Myocyte (in vitro differentiated cells): ENCODE results near the gene PNPT1. TPM values are rescaled to one million over a fixed set of nuclear protein-coding genes. Genes with fewer than 3 reads are reported as not detected.

Source experiments
- DNase-seq: peaks from one replicate; pipeline ENCODE4 v3.0.0-alpha.2; 2012; ENCODE audit warnings: low read depth
- total RNA-seq: library from RNA; depleted of rRNA; stranded (reverse); fragments of >200 nt; gene quantifications from 2 replicates; pipeline ENCODE4 v1.2.3, GENCODE V29; 2014

Gene PNPT1
- total RNA-seq, 1 donor from 2014 or later, result 25.2 TPM

DNA sequence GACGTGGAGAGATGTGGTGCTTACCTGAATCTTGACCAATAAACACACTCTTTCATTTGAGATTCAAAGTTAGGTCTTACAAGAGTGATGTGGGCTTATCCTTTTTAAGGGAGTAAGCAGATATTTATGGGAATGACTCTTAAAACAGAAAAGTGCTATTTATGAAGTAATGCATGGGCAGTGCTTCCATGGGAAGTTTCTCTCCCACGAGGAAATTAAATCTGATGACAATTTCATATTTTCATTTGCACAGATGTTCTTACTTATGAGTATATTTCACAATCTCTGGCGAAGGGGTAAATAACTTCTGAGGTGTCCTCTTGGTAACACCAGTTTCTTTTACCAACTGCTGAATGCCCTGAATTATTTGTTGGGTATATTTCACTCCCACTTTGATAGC is 21.0 kb downstream of the PNPT1 start:
- no peak for DNase-seq

DNA sequence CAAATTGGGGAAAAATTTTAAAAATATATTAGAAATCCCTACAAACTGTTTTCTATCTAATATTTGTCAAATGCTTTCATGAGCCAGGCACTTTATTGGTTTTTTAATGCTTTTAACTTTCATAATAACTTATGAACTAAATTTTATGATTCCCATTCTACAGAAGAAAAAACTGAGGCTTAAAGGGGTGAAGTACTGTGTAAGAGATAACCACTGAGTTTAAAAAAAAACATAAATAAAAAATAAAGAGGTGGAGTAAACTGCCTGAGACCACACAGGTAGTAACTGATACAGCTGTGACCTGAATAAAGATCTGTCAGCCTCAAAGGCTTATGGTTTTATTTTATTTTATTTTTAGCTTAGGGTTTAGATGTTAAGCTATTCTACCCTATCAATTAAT is 24.7 kb downstream of the PNPT1 start:
- DNase-seq, result no peak

DNA sequence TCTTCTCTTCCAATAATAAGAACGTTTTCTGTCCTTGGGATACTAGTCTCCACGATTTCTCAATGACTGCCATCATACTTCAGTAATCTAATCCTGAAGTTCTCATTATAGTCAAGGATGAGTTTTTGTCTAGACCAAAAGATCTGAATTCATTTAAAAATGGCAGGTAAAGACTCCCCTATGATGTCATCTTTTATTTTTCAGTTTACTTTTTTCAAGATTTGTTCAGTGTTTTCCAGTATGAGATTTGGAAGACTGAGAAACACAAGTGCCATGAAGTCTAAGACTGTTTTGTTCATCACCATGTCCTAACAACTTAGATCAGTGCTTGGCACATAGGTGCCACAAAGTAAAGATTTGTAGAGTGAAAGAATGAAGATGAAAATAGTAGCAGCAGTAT is 40.4 kb downstream of the PNPT1 start:
- no peak for DNase-seq

DNA sequence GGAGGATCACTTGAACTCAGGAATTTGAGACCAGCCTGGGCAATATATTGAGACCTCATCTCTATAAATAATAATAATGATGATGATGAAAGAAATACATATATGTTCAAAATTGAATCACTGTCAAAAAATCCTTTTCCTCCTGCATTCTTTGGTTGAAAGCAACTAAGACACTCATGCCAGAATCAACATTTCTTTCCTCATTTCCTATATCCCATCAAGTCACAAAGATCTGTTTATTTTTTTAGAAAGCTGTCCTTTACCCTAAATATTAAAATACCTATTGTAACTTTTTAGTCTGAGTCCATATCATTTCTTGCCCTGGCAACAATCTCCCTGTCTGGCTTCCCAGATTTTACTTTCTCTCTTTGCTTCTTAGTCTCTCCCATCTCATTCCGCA is 44.4 kb downstream of the PNPT1 start:
- no peak for DNase-seq

DNA sequence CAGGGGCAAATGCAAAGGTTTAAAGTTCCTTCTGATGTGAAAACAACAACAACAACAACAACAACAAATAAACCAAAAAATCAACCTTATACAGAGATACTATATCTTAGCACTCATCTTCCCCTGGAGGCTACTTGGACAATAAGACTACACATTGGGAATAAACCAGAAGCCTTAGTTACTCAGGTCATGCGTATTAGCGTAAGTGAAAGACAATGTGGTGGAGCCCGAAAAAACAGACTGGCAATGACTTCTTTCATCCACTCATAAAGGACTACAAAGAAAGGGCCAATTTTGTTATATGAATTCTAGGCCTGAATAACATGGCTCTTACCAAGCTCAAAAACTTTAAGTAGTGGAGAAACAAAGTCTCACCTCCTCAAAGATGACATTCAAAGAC is 56.8 kb downstream of the PNPT1 start:
- no peak for DNase-seq

DNA sequence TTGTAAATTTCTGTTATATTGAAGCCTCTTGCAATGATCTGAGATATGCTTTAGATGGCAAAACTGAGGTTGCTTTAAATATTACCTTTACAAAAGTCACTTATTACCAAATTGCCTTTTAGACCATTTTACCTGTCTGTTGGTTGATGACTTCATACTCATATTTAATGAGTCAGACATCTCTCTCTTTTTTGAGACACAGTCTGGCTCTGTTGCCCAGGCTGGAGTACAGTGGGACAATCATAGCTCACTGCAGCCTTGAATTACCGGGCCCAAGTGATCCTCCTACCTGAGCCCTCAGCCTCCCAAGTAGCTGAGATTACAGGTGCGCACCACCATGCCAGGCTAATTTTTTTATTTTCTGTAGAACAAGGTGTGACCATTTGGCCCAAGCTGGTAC is 64.7 kb downstream of the PNPT1 start:
- DNase-seq, result no peak

DNA sequence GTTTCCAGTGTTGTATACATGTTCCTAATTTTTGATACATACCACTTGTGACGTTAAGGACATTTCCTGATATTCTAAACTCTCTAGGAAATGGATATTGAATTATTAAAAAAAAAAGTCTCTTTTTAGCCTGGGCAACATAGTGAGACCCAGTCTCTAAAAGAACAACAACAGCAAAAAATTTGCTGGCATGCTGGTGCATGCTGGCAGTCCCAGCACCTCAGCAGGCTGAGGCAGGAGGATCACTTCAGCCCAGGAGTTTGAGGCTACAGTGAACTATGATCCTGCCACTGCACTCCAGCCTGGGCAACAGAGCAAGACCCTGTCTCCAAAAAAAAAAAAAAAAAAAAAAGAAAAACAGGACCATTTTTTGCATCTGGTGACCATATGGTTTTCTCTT is 65.7 kb downstream of the PNPT1 start:
- DNase-seq, result no peak

DNA sequence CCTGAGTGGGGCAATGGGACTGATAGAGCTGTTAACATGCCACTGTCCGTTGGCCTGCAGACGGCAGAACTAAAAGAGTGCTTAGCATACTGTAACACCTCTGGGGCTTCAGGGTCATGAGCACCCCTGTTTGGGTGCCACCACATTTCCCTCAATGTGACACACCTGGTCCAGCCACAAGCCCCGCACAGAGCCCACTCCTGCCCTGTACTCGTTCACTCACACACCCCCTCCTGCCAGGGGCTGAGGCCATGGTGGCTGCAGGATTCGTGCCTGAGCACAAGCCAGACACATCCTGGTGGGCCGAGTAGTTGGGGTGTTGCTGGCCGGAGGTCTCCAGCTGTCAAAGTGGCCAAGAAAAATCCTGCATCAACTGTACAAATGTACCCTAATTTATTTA is 71.8 kb downstream of the PNPT1 start:
- no peak for DNase-seq

DNA sequence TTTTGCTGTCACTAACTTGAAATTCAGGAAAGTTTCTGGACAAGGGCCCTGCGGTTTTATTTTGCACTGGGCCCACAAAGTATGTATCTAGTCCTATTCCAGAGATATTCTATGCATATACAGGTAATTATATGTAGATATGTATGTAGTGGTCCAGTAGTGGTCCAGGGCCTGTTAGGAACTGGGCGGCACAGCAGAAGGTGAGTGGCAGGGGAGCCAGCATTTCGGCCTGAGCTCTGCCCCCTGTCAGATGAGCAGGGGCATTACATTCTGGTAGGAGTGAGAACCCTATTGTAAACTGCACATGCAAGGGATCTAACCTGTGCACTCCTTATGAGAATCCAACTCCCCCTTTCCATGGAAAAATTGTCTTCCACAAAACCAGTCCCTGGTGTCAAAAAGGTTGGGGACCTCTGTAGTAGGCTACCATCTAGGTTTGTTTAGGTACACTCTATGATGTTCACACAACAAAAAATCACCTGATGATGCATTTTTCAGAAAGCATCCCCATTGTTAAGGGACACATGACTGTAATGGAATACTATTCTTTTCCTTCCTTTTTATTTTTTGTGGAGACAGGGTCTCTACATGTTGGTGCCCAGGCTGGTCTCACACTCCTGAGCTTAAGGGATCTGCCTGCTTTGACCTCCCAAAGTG is 73.4 kb downstream of the PNPT1 start:
- DNase-seq, result peak; percentile 3

DNA sequence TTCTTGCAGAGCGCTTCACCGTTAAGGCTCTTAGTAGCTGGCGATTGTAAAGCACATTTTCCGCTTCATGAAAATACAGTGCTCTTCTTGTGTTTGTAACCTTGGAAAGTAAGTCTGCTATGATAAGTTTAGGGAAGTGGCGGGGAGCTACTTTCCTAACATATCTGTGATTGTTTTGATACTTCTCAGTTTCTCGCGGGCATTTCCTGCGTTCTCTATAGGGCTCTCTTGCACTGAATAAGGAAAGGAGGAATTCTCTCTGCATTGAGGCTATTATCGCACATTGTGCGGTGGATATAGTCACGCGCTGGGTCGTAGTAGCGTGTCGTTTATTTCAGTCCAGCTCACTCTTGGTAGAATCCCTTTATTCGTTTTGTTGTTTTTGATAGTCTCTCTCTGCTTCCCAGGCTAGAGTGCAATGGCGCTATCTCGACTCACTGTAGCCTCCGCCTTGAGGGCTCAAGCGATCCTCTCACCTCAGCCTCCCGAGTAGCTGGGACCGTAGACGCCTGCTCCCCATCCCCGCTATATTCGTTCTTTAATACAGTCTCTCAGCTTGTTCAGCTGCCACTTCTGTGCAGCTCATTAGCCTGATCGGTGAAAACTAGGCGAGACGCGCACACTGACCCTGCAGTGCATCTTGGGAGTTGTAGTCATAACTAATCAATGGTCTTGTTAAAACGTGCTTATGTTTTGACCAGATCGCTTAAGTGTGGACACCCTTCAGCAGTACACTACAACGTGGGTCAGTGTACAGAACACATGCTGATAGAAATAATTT is 75.2 kb downstream of the PNPT1 start:
- peak; percentile 73 for DNase-seq

DNA sequence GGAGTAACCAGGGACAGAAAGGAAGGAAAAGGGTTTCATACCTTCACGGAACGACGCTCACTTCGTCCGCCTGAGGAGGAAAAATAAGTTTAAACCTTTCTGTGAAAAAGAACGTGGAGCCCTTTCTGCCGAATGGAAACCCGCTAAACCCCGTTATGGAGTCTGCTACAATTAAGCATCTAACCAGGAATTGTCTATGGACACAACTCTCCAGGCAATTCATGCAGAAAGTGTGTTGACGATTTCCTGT is 75.7 kb downstream of the PNPT1 start:
- no peak for DNase-seq

DNA sequence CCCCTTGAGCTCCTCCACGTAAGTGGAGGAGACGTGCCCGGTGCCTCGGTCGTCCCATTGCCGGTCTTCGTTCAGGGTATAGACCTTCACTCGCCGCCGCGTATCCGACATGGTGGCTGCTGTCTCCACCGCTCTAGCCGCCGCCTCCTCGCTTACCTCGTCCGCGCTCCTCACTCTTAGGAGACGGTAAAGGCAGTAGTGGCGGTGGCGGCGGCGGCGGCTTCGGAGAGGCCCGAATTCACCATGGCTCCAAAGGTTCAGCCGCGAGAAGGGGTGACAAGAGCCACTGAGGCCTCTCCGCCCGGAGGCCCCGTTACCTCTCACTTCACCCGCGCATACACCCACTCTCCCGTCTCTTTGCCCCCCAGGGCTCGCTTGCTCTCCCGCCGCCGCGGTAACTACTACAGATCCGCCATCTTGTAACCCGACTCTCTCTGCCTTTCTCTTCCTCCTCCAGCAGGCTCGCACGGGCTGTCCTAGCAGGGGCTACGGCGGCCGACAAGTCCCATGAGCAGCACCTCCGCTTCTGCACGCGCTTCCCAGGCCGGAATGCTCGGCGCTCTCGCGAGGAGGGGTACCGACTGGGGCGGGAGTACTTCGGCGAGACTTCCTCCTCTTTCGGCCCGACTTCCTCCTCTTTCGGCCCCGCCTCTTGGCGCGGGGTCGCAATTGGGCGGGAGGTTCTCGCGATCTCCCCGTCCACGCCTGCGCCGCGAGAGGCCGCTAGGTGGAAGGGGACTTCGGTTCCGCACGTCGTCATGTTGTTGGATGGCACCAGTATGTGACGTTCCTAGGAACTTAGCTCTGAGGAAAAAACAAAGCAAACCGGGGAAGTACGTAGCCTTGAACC is 76.2 kb downstream of the PNPT1 start, which contains the start of gene PPP4R3B:
Gene PPP4R3B (minus strand): TSS at position 448 of the 850 bp plus-strand sequence. CDS start 337 bp downstream, at position 111.
- peak; percentile 100 for DNase-seq

DNA sequence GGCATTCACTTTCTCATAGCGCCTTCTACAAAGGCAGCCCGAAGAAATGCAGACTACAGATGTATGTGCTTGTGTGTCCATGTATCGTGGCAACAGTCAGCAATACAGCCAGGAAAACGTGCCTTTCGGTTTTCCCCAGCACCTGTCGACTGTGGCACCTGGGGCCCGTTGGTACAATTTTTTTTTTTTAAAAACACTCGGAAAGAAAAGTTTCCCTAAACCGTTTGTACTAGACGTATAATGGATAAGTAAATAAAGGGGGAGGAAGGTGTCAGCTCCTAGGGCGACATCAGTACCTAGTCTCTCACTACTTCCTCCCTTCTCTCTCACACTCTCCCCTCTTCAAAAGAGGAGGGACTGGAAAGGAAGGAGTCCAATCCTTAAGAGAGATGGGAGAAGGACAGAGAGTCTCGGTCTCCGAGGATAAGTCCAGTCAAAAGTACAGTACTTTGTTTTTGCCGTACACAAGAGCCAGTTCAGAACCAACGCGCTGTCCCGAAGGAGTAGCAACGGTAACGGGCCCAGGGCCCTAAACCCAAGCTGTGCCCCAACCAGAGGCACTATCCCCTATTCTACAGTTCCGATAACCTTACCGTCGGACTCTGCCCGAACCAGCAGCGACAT is 77.0 kb downstream of the PNPT1 start:
- DNase-seq, result peak; percentile 61

DNA sequence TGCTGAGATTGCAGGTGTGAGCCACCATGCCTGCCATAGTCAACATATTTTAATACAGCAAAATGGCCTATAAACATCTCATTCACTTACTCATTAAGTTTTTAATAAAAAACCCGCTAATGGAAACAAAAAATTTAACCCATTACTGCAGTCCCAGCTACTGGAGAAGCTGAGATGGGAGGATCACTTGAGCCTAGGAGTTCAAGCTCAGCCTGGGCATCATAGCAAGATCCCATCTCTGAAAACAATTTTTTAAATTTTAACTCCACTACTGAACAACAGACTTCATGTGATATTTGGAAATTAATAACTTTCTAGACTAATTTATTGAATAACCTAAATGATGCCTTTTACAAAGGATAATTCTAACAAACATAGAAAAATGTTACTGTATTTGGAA is 81.6 kb downstream of the PNPT1 start:
- no peak for DNase-seq

DNA sequence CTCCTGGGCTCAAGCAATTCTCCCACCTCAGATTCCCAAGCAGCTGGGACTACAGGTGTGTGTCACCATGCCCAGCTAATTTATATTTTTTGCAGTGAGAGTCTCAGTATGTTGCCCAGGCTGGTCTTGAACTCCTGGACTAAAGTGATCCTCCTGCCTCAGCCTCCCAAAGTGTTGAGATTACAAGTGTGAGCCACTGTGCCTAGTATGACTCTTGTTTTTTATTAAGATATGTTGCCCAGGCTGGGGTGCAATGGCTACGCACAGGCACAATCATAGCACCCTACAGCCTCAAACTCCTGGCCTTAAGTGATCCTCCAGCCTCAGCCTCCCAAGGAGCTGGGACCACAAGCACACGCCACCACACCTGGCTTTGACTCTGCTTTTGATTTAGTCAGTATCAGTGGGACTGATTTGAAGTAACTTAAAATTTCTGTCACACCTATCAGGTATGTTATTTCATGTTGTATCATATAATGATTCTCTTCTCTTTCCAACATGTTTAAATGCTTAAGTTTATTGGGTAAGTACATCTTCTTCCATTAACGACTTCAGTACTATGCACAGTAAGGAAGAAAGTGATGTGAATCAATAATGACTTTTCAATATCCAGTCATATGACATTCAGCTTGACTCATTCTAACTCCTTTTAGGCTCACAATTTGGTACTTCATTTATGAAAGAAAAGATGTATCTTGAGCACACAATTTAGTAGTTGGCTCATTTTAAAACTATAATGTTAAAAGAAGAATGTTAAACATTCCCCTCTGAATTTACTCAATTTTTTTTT is 82.5 kb downstream of the PNPT1 start:
- no peak for DNase-seq

DNA sequence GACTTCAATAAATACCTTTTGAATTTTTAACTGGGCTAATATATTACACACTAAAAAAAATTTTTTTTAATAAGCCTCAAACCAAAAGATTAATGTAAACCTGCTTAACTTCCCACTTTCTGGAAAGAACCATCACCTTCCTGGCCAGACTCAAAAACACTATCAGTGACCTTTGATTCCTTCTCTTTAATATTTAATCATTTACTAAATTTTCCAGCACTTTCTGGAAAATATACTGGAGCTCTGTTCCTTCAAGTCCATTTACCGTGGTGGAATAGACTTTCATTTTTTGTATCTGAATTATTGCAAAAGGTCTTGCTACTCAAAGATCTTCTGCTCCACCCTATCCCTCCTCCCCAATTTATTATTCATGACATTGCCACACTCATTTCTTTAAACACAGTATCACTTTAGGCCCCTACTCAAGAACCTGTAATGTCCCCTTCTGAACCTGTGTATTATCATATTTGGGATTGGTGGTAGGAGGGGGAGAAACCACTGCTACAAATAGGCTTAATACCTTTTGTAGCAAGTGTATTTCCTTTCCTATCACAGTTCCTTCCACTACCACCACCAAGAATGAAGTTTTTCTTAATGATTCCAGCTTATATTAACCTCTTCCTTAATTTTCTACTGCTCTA is 83.6 kb downstream of the PNPT1 start:
- DNase-seq, result no peak

DNA sequence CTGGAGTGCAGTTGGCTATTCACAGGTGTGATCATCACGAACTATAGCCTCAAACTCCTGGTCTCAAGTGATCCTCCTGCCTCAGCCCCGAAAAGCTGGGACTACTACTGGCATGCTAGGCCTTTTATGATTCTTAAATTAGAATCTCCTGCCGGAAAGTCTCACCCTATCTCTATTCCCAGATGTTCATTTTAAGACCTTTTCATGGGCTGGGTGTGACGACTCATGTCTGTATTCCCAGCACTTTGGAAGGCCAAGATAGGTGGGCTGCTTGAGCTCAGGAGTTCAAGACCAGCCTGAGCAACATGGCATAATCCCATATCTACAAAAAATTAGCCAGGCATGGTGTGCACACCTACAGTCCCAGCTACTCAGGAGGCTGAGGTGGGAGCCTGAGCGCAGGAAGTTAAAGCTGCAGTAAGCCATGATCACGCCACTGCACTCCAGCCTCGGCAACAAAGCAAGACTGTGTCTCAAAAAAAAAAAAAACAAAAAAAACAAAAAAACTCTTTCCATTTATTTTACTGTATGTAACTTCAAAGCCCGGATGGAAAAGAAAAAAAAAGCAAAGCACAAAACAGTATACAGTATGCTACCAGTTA is 84.3 kb downstream of the PNPT1 start:
- no peak for DNase-seq

DNA sequence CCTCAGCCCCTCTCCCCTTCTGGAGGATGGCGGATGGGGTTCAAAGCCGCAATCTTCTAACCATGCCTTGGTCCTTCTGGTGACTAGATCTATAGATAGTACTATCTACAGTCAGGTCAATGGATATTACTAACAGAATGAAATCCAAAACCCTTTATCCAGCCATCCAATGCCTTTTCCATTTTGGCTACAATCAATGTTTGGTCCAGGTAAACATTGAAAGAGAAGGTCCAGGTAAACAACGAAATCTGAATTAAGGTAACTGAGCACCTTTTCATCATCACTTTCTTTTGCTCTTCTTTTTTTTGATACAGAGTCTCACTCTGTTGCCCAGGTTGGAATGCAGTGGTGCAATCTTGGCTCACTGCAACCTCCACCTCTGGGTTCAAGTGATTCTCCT is 85.9 kb downstream of the PNPT1 start:
- DNase-seq, result no peak

DNA sequence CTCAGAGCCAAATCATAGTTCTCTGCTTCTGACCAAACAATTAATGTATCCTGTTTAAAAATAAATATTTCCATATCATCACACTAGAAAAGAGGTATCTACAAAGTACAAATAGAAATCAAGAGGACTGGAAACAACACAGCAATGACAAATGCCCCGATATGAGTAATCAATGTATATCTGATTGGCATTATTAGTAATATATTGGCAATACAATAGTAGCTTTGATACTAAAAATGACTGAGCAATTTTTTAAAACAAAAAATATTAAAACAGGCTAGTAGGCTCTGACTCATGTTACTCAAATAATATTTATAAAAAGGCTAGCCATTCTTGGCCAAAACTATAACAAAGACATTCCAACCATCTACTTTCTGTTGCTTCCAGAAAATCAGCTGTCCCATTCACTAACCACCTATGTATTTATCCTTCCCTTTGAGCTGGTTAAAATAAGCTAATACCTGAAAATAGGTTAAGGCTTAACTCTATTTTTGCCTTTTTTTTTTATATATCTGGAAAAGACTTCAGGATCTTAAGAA is 89.5 kb downstream of the PNPT1 start:
- peak; percentile 32 for DNase-seq

DNA sequence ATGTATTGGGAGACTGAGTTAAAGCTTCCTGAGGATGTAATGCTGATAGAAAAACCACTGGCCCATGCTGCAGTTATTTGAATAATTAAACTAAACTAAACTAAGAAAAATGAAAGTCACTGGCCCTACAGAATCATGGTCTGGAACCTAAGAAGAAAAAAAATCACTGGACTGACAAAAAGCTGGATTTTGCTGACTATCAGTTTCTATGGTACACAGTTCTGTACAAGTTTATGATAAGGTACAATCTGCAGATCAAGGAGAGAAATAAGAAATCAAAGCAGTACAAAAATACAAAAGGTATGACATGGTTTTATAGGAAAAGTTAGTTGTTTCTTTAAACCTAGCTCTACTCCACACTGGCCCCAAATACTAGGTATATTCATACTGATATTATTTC is 91.8 kb downstream of the PNPT1 start:
- no peak for DNase-seq
